Keratinocyte (primary cell): Measurements from ENCODE around the gene ELOA. TPM values are rescaled to one million over a fixed set of nuclear protein-coding genes. Genes with fewer than 3 reads are reported as not detected.

Source experiments
- DNase-seq: peaks from one replicate; pipeline ENCODE4 v3.0.0-alpha.2; 2011; ENCODE audit warnings: low read depth, missing footprints, low spot score
- FAIRE-seq: peaks from 2 replicates; lab custom pipeline; 2011; peaks lifted over from hg19 to GRCh38; lab: Jason Lieb, UNC
- H2AFZ ChIP-seq: 2 replicates; pipeline ENCODE4 v1.6.0; 2012; ENCODE audit warnings: low read length, control low read depth, inconsistent platforms; ENCODE audit not compliant: control insufficient read depth
- H3K27ac ChIP-seq: 2 replicates; pipeline ENCODE4 v1.5.1; 2011; ENCODE audit warnings: low read length; ENCODE audit not compliant: control insufficient read depth, insufficient read depth
- H3K27me3 ChIP-seq: 3 replicates; pipeline ENCODE4 v1.6.0; 2011; ENCODE audit warnings: low read length; ENCODE audit not compliant: control insufficient read depth, insufficient read depth; ENCODE audit errors: extremely low read depth
- H3K36me3 ChIP-seq, 2 experiments: 2 replicates in 1 of 2; 3 replicates in 1 of 2; pipeline ENCODE4 v1.5.1; 2011; ENCODE audit warnings: low read length in 2 of 2, mild to moderate bottlenecking in 1 of 2; ENCODE audit not compliant: control insufficient read depth in 2 of 2, insufficient read depth in 2 of 2; ENCODE audit errors: extremely low read depth in 1 of 2
- H3K4me1 ChIP-seq: 3 replicates; pipeline ENCODE4 v1.5.1; 2011; ENCODE audit warnings: low read length; ENCODE audit not compliant: control insufficient read depth, insufficient read depth; ENCODE audit errors: extremely low read depth
- H3K4me2 ChIP-seq: 3 replicates; pipeline ENCODE4 v1.6.0; 2011; ENCODE audit warnings: low read depth, low read length; ENCODE audit not compliant: control insufficient read depth, insufficient read depth; ENCODE audit errors: extremely low read depth
- H3K4me3 ChIP-seq, 3 experiments: fragments of 200-600 bp in 1 of 3; sonication (generic) in 1 of 3; 2 replicates in 2 of 3; 3 replicates in 1 of 3; pipeline ENCODE4 v1.5.1; 2011 to 2016; ENCODE audit warnings: low read length in 3 of 3, mild to moderate bottlenecking in 3 of 3, control low read depth in 2 of 3, inconsistent platforms in 1 of 3, low read depth in 1 of 3, mixed read lengths in 1 of 3, mixed run types in 1 of 3, moderate library complexity in 1 of 3; ENCODE audit not compliant: control insufficient read depth in 2 of 3, insufficient read depth in 2 of 3; ENCODE audit errors: extremely low read depth in 1 of 3
- H3K79me2 ChIP-seq: 2 replicates; pipeline ENCODE4 v1.6.0; 2012; ENCODE audit warnings: low read length; ENCODE audit not compliant: control insufficient read depth, insufficient read depth
- H3K9ac ChIP-seq: 3 replicates; pipeline ENCODE4 v1.6.0; 2011; ENCODE audit warnings: low read length; ENCODE audit not compliant: control insufficient read depth, insufficient read depth; ENCODE audit errors: extremely low read depth
- H3K9me1 ChIP-seq: 3 replicates; pipeline ENCODE4 v1.6.0; 2011; ENCODE audit warnings: low read length; ENCODE audit not compliant: control insufficient read depth, insufficient read depth; ENCODE audit errors: extremely low read depth
- H3K9me3 ChIP-seq: 2 replicates; pipeline ENCODE4 v1.5.1; 2012; ENCODE audit warnings: low read depth, low read length; ENCODE audit not compliant: control insufficient read depth
- H4K20me1 ChIP-seq: 3 replicates; pipeline ENCODE4 v1.6.0; 2011; ENCODE audit warnings: low read length; ENCODE audit not compliant: control insufficient read depth, insufficient read depth; ENCODE audit errors: extremely low read depth
- EZH2 ChIP-seq: IDR thresholded peaks from one replicate; pipeline ENCODE4 v1.6.1; 2012; ENCODE audit warnings: inconsistent platforms, mild to moderate bottlenecking, low read length, moderate library complexity
- dilution Hi-C: fragments of 300-500 bp; cut with MboI; formaldehyde crosslinking; loops from one replicate; pipeline ENCODE4 v1.7.0; 2020; ENCODE audit warnings: low sequenced_read_pairs; ENCODE audit not compliant: extremely low pct_ligation_motif_present
- polyA plus RNA-seq, 5 experiments: library from polyadenylated mRNA; depleted of rRNA in 3 of 5; stranded (reverse) in 3 of 5; stranded (forward) in 1 of 5; unstranded in 1 of 5; fragments of >200 nt; gene quantifications; 1 replicate in 1 of 5; 2 replicates in 3 of 5; 3 replicates in 1 of 5; pipeline versions ENCODE4 v1.2.1 to v1.2.3, GENCODE V29; 2011 to 2012; ENCODE audit warnings: missing spikeins in 2 of 5, low read depth in 1 of 5, low replicate concordance in 1 of 5
- TF ChIP-seq, protein P1 (sequence below), 3 experiments: IDR thresholded peaks in 1 of 3; conservative IDR thresholded peaks in 1 of 3; optimal IDR thresholded peaks in 1 of 3; 2 replicates in 2 of 3; 3 replicates in 1 of 3; pipeline versions ENCODE3 to v1.5.1; 2011; ENCODE audit warnings: low read length in 3 of 3, mild to moderate bottlenecking in 3 of 3, moderate library complexity in 2 of 3, control low read depth in 1 of 3, inconsistent platforms in 1 of 3; ENCODE audit not compliant: insufficient read depth in 2 of 3; ENCODE audit errors: extremely low read depth in 1 of 3

ELOA gene
- polyA plus RNA-seq, 1 donor (not counting 4 experiments of a cell fraction or from before 2014, with no cell fraction given) = 31.8 TPM

- DNase-seq (no peak), FAIRE-seq (no peak)
- H3K9me3 ChIP-seq = no peaks in the 10 kb centered on the region
- dilution Hi-C loops = no loop called here
- H3K4me3 ChIP-seq = no peak overlapping the region
- no peak overlapping the region for H3K4me2 ChIP-seq
- no peaks in the 10 kb centered on the region for H3K27me3 ChIP-seq
- TF ChIP-seq, protein P1, sequence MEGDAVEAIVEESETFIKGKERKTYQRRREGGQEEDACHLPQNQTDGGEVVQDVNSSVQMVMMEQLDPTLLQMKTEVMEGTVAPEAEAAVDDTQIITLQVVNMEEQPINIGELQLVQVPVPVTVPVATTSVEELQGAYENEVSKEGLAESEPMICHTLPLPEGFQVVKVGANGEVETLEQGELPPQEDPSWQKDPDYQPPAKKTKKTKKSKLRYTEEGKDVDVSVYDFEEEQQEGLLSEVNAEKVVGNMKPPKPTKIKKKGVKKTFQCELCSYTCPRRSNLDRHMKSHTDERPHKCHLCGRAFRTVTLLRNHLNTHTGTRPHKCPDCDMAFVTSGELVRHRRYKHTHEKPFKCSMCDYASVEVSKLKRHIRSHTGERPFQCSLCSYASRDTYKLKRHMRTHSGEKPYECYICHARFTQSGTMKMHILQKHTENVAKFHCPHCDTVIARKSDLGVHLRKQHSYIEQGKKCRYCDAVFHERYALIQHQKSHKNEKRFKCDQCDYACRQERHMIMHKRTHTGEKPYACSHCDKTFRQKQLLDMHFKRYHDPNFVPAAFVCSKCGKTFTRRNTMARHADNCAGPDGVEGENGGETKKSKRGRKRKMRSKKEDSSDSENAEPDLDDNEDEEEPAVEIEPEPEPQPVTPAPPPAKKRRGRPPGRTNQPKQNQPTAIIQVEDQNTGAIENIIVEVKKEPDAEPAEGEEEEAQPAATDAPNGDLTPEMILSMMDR (optimal IDR thresholded peaks at IDR 0.05 in 1 of 3, IDR thresholded peaks at IDR 0.05 in 1 of 3, conservative IDR thresholded peaks at IDR 0.05 in 1 of 3; ENCODE audit: extremely low read depth in 1 of 3, insufficient read depth in 2 of 3, low read length in 3 of 3) = no peak
- no peak for TF ChIP-seq EZH2
- no peak overlapping the region for H3K27ac ChIP-seq
- H3K4me1 ChIP-seq = peaks cover 4% of the 10 kb centered on the region
- H3K36me3 ChIP-seq = peaks cover 0 to 4% of the 10 kb centered on the region in 2 experiments
- no peaks in the 10 kb centered on the region for H4K20me1 ChIP-seq
- no peaks in the 10 kb centered on the region for H3K79me2 ChIP-seq
- no peak overlapping the region for H2AFZ ChIP-seq
- no peaks in the 10 kb centered on the region for H3K9me1 ChIP-seq
- H3K9ac ChIP-seq = no peak overlapping the region
These were observed 6.7 kb upstream of the ELOA start for GRCh38 chr1:23736437-23737134.

DNA sequence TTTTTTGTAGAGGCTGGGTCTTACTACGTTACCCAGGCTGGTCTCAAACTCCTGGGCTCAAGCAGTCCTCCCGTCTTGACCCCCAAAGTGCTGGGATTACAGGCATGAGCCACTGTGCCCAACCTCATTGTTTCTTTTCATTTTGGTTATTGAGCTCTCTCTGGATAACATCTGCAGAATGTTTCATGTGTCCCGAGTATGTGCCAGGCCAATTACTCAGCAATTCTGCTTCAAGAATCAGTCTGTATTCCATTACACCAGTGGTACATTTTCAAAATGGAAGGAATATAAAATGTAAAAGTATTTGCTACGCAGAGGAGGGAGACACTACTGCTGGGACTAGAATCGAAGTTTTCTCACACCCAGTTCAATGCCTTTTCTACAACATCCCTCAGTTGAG, 1.7 kb upstream of the ELOA start:
- Histone ChIP-seq H3K27ac (no peak overlapping the region), H3K9ac (no peak overlapping the region), H3K9me1 (peaks cover 5% of the 10 kb centered on the region), H3K9me3 (no peaks in the 10 kb centered on the region), H2AFZ (no peak overlapping the region), H3K79me2 (peaks cover 33% of the 10 kb centered on the region), H3K4me1 (peaks cover 18% of the 10 kb centered on the region), H3K36me3 (peaks cover 2 to 3% of the 10 kb centered on the region in 2 experiments), H3K4me2 (no peak overlapping the region), H3K4me3 (no peak overlapping the region), H4K20me1 (no peaks in the 10 kb centered on the region), H3K27me3 (no peaks in the 10 kb centered on the region)
- dilution Hi-C loops = no loop called here
- FAIRE-seq (no peak), DNase-seq (no peak)
- TF ChIP-seq EZH2 = no peak
- TF ChIP-seq, protein P1 (optimal IDR thresholded peaks at IDR 0.05 in 1 of 3, IDR thresholded peaks at IDR 0.05 in 1 of 3, conservative IDR thresholded peaks at IDR 0.05 in 1 of 3; ENCODE audit: extremely low read depth in 1 of 3, insufficient read depth in 2 of 3, low read length in 3 of 3) = no peak
